ENCODE results near the gene MEGF9.

Gene MEGF9

DNA sequence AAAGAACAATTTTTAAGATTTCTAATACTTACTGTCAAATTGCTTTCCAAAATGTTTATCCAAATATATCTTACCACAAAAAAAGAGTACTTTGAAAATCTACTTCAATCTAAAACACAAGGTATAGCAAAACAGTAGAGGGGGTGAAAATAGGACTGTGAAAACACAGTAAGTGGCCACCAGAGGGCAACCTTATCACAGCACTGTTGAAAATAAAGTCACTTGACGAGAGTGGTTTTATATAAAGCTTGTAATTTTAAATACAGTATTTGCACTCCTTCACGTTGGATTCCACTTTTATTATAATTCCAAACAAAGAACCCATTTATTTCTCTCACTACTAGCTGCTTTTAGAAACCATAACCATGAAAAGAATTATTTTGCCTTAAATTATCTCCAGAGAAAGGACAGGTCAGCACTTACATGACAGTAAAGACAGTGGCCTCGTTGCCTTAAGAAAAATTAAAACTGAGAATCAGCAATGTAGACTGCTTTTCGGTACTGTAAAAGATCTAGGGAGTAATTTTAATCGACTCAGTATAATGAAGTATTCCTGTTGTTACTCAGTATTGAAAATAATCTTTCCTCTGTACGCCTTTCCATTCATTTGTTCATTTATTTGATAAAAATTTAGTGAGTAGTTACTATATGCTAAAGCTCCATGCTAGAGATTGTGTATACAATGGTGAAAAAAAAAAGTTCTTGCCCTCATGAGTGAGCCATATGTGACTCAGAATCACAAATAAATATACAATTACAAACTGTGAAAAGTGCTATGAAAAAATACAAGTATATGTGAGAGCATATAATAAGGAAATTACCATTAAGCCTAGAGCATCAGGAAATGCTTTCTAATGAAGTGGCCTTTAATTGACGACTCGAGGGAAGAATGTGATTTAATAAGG lies 94.3 kb downstream of the MEGF9 start:
- Histone ChIP-seq H3K9ac (ENCODE audit: low read length) (no peak overlapping the region), H3K4me3 (ENCODE audit: low read length) (no peak overlapping the region), H3K27ac (ENCODE audit: low read depth, low read length) (no peak overlapping the region), H3K36me3 (ENCODE audit: control insufficient read depth, insufficient read depth, low read length) (no peaks in the 10 kb centered on the region), H3K27me3 (ENCODE audit: control insufficient read depth, insufficient read depth, low read length) (no peaks in the 10 kb centered on the region), H3K4me1 (ENCODE audit: control insufficient read depth, insufficient read depth, low read length) (no peaks in the 10 kb centered on the region)

GRCh38 chr9:120616966-120617935 lies 97.0 kb downstream of the MEGF9 start:
- Histone ChIP-seq H3K27ac (ENCODE audit: low read depth, low read length) (no peak overlapping the region), H3K4me1 (ENCODE audit: control insufficient read depth, insufficient read depth, low read length) (no peaks in the 10 kb centered on the region), H3K9ac (ENCODE audit: low read length) (no peak overlapping the region), H3K27me3 (ENCODE audit: control insufficient read depth, insufficient read depth, low read length) (no peaks in the 10 kb centered on the region), H3K36me3 (ENCODE audit: control insufficient read depth, insufficient read depth, low read length) (no peaks in the 10 kb centered on the region), H3K4me3 (ENCODE audit: low read length) (no peak overlapping the region)

GRCh38 chr9:120612218-120612617 lies 102.1 kb downstream of the MEGF9 start:
- Histone ChIP-seq H3K4me1 (ENCODE audit: control insufficient read depth, insufficient read depth, low read length) (no peaks in the 10 kb centered on the region), H3K9ac (ENCODE audit: low read length) (no peak overlapping the region), H3K4me3 (ENCODE audit: low read length) (no peak overlapping the region), H3K27ac (ENCODE audit: low read depth, low read length) (no peak overlapping the region), H3K27me3 (ENCODE audit: control insufficient read depth, insufficient read depth, low read length) (no peaks in the 10 kb centered on the region), H3K36me3 (ENCODE audit: control insufficient read depth, insufficient read depth, low read length) (peaks cover 3% of the 10 kb centered on the region)

- no peaks in the 10 kb centered on the region for H3K4me1 ChIP-seq (ENCODE audit: control insufficient read depth, insufficient read depth, low read length)
- H3K27ac ChIP-seq (ENCODE audit: low read depth, low read length) = no peak overlapping the region
- H3K9ac ChIP-seq (ENCODE audit: low read length) = no peak overlapping the region
- no peak overlapping the region for H3K4me3 ChIP-seq (ENCODE audit: low read length)
- no peaks in the 10 kb centered on the region for H3K27me3 ChIP-seq (ENCODE audit: control insufficient read depth, insufficient read depth, low read length)
- H3K36me3 ChIP-seq (ENCODE audit: control insufficient read depth, insufficient read depth, low read length) = peaks cover 3% of the 10 kb centered on the region
Observed at GRCh38 chr9:120611690-120612068, 102.6 kb downstream of the MEGF9 start.

GRCh38 chr9:120610975-120611689 lies 103.1 kb downstream of the MEGF9 start:
- Histone ChIP-seq H3K4me3 (ENCODE audit: low read length) (no peak overlapping the region), H3K36me3 (ENCODE audit: control insufficient read depth, insufficient read depth, low read length) (peaks cover 3% of the 10 kb centered on the region), H3K4me1 (ENCODE audit: control insufficient read depth, insufficient read depth, low read length) (no peaks in the 10 kb centered on the region), H3K9ac (ENCODE audit: low read length) (no peak overlapping the region), H3K27ac (ENCODE audit: low read depth, low read length) (no peak overlapping the region), H3K27me3 (ENCODE audit: control insufficient read depth, insufficient read depth, low read length) (no peaks in the 10 kb centered on the region)

- no peaks in the 10 kb centered on the region for H3K27me3 ChIP-seq (ENCODE audit: control insufficient read depth, insufficient read depth, low read length)
- H3K27ac ChIP-seq (ENCODE audit: low read depth, low read length) = no peak overlapping the region
- H3K36me3 ChIP-seq (ENCODE audit: control insufficient read depth, insufficient read depth, low read length) = peaks cover 6% of the 10 kb centered on the region
- no peak overlapping the region for H3K4me3 ChIP-seq (ENCODE audit: low read length)
- H3K4me1 ChIP-seq (ENCODE audit: control insufficient read depth, insufficient read depth, low read length) = no peaks in the 10 kb centered on the region
- H3K9ac ChIP-seq (ENCODE audit: low read length) = no peak overlapping the region
Observed at GRCh38 chr9:120609636-120610035, 104.6 kb downstream of the MEGF9 start.

GRCh38 chr9:120608421-120608820 lies 105.8 kb downstream of the MEGF9 start:
- Histone ChIP-seq H3K36me3 (ENCODE audit: control insufficient read depth, insufficient read depth, low read length) (peaks cover 6% of the 10 kb centered on the region), H3K9ac (ENCODE audit: low read length) (no peak overlapping the region)

GRCh38 chr9:120603591-120603990 lies 110.7 kb downstream of the MEGF9 start:
- H3K9ac ChIP-seq (ENCODE audit: low read length) = no peak overlapping the region
- no peak overlapping the region for H3K4me3 ChIP-seq (ENCODE audit: low read length)
- H3K4me1 ChIP-seq (ENCODE audit: control insufficient read depth, insufficient read depth, low read length) = no peaks in the 10 kb centered on the region
- H3K27ac ChIP-seq (ENCODE audit: low read depth, low read length) = no peak overlapping the region
- peaks cover 6% of the 10 kb centered on the region for H3K36me3 ChIP-seq (ENCODE audit: control insufficient read depth, insufficient read depth, low read length)
- no peaks in the 10 kb centered on the region for H3K27me3 ChIP-seq (ENCODE audit: control insufficient read depth, insufficient read depth, low read length)

More at GRCh38 chr9:120608421-120608820, 105.8 kb downstream of the MEGF9 start:
- Histone ChIP-seq H3K27ac (ENCODE audit: low read depth, low read length) (no peak overlapping the region), H3K4me1 (ENCODE audit: control insufficient read depth, insufficient read depth, low read length) (no peaks in the 10 kb centered on the region), H3K4me3 (ENCODE audit: low read length) (no peak overlapping the region), H3K27me3 (ENCODE audit: control insufficient read depth, insufficient read depth, low read length) (no peaks in the 10 kb centered on the region)

GRCh38 chr9:120603010-120603409 lies 111.3 kb downstream of the MEGF9 start:
- no peaks in the 10 kb centered on the region for H3K27me3 ChIP-seq (ENCODE audit: control insufficient read depth, insufficient read depth, low read length)
- peaks cover 6% of the 10 kb centered on the region for H3K36me3 ChIP-seq (ENCODE audit: control insufficient read depth, insufficient read depth, low read length)
- H3K9ac ChIP-seq (ENCODE audit: low read length) = no peak overlapping the region
- H3K27ac ChIP-seq (ENCODE audit: low read depth, low read length) = no peak overlapping the region
- H3K4me3 ChIP-seq (ENCODE audit: low read length) = no peak overlapping the region
- no peaks in the 10 kb centered on the region for H3K4me1 ChIP-seq (ENCODE audit: control insufficient read depth, insufficient read depth, low read length)

DNA sequence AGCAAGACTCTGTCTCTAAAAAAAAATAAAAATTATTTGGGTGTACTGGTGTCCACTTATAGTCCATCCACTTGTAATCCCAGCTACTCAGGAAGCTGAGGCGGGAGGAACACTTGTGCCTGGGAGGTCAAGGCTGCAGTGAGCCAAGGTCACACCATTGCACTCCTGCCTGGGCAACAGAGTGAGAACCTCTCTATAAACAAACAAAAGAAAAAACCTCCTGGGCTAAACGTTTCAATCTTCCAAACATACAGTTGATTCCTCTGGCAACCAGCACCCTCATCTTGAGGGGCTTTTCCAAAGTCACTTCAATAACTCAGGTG lies 120.4 kb downstream of the MEGF9 start:
- H3K27me3 ChIP-seq (ENCODE audit: control insufficient read depth, insufficient read depth, low read length) = no peaks in the 10 kb centered on the region
- no peak overlapping the region for H3K27ac ChIP-seq (ENCODE audit: low read depth, low read length)
- H3K4me1 ChIP-seq (ENCODE audit: control insufficient read depth, insufficient read depth, low read length) = no peaks in the 10 kb centered on the region
- H3K9ac ChIP-seq (ENCODE audit: low read length) = no peak overlapping the region
- H3K4me3 ChIP-seq (ENCODE audit: low read length) = no peak overlapping the region
- no peaks in the 10 kb centered on the region for H3K36me3 ChIP-seq (ENCODE audit: control insufficient read depth, insufficient read depth, low read length)

DNA sequence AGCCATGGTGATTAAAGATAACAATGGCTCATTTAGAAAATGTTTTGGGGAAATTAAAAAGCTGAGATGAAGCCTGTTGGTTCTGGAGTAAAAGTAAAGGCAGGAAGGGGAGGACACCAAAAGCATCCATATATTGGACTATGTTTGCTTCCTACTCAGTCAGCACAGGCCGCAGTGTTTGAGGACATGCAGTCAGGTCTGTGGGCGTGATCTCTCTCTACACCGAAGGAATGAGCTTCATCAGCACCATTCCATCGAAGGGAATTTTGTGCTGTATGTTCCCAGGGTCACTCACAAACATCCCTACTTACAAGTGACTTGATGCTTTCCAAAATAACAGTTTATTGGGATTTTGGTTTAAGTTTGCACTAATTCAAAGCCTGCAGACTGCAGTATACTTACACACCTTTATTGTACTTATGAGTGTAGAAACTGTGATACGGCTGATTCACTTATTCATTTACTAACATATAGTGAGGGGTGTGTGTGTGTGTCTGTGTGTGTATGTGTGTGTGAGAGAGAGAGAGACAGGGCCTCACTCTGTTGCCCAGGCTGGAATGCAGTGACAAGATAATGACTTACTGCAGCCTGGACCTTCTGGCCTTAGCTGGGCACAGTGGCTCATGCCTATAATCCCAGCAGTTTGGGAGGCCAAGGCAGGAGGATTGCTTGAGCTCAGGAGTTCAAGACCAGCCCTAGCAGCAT lies 120.9 kb downstream of the MEGF9 start:
- no peaks in the 10 kb centered on the region for H3K27me3 ChIP-seq (ENCODE audit: control insufficient read depth, insufficient read depth, low read length)
- H3K4me1 ChIP-seq (ENCODE audit: control insufficient read depth, insufficient read depth, low read length) = no peaks in the 10 kb centered on the region
- H3K4me3 ChIP-seq (ENCODE audit: low read length) = no peak overlapping the region
- H3K9ac ChIP-seq (ENCODE audit: low read length) = no peak overlapping the region
- H3K27ac ChIP-seq (ENCODE audit: low read depth, low read length) = no peak overlapping the region
- H3K36me3 ChIP-seq (ENCODE audit: control insufficient read depth, insufficient read depth, low read length) = no peaks in the 10 kb centered on the region

All from rectal smooth muscle tissue (tissue), 1 donor.